Esophagus mucosa (tissue), 1 donor: ENCODE data around the gene COBL. TPM values are rescaled to one million over a fixed set of nuclear protein-coding genes. Genes with fewer than 3 reads are reported as not detected.

Source experiments
- ATAC-seq: fragments of 200-7000 bp; cut with Tn5 transposase; one replicate; pipeline ENCODE4 v1.9.1; 2020
- total RNA-seq: library from RNA; stranded (reverse); gene quantifications from one replicate; pipeline ENCODE4 v1.2.4, GENCODE V29; 2023
- donor health status: DM: yes; HTN: yes; CAD: no.

The COBL gene
- total RNA-seq, 1 donor from 2014 or later, result 10.4 TPM

- ATAC-seq, result no peak
These were observed 14.8 kb downstream of the COBL start for GRCh38 chr7:51301806-51302205.

- ATAC-seq, result no peak
These were observed 15.6 kb downstream of the COBL start for GRCh38 chr7:51300762-51301674.

GRCh38 chr7:51299391-51300133 is 17.0 kb downstream of the COBL start:
- ATAC-seq, result peak; percentile 39

- no peak for ATAC-seq
These were observed 17.7 kb downstream of the COBL start for GRCh38 chr7:51298912-51299311.

GRCh38 chr7:51297986-51298385 is 18.6 kb downstream of the COBL start:
- no peak for ATAC-seq

GRCh38 chr7:51295440-51296245 is 21.0 kb downstream of the COBL start:
- no peak for ATAC-seq

- peak; percentile 25 for ATAC-seq
These were observed 24.0 kb downstream of the COBL start for GRCh38 chr7:51292596-51292995.

GRCh38 chr7:51290702-51291540 is 25.7 kb downstream of the COBL start:
- ATAC-seq, result peak; percentile 57

- ATAC-seq, result no peak
These were observed 26.3 kb downstream of the COBL start for GRCh38 chr7:51290304-51290637.

GRCh38 chr7:51289623-51290303 is 26.8 kb downstream of the COBL start:
- no peak for ATAC-seq

GRCh38 chr7:51288896-51289622 is 27.6 kb downstream of the COBL start:
- peak; percentile 82 for ATAC-seq

- ATAC-seq, result no peak
These were observed 30.2 kb downstream of the COBL start for GRCh38 chr7:51286401-51286800.

GRCh38 chr7:51280156-51280555 is 36.5 kb downstream of the COBL start:
- no peak for ATAC-seq

- ATAC-seq, result no peak
These were observed 37.1 kb downstream of the COBL start for GRCh38 chr7:51279391-51280023.

- ATAC-seq, result peak; percentile 94
These were observed 37.8 kb downstream of the COBL start for GRCh38 chr7:51278797-51279196.

- ATAC-seq, result no peak
These were observed 39.6 kb downstream of the COBL start for GRCh38 chr7:51276967-51277366.

GRCh38 chr7:51276091-51276605 is 40.5 kb downstream of the COBL start:
- no peak for ATAC-seq

- ATAC-seq, result no peak
These were observed 41.1 kb downstream of the COBL start for GRCh38 chr7:51275532-51275931.

GRCh38 chr7:51274955-51275354 is 41.7 kb downstream of the COBL start:
- ATAC-seq, result no peak

- no peak for ATAC-seq
These were observed 42.6 kb downstream of the COBL start for GRCh38 chr7:51274001-51274400.
